K562 (cell line): ENCODE measurements around the gene DPT.

Source experiments
- CTCF ChIP-seq, 3 experiments: IDR thresholded peaks in 2 of 3; conservative IDR thresholded peaks in 1 of 3; 2 replicates each; pipeline ENCODE4 v1.5.1; 2011 to 2012; ENCODE audit warnings: low read length in 3 of 3, mild to moderate bottlenecking in 3 of 3, control low read depth in 2 of 3, improper control_type of control experiment in 1 of 3, inconsistent platforms in 1 of 3, low read depth in 1 of 3, mixed read lengths in 1 of 3, moderate library complexity in 1 of 3; ENCODE audit not compliant: insufficient read depth in 2 of 3
- EP300 ChIP-seq: IDR thresholded peaks from 2 replicates; pipeline ENCODE4 v1.6.1; 2012; ENCODE audit warnings: low read length, improper control_type of control experiment
- EP400 ChIP-seq: fragments of 450-650 bp; IDR thresholded peaks from 2 replicates; pipeline ENCODE4 v1.6.1; 2017; ENCODE audit warnings: antibody characterized with exemption, mild to moderate bottlenecking, moderate library complexity
- EZH2 ChIP-seq: IDR thresholded peaks from 2 replicates; pipeline ENCODE4 v1.6.1; 2012; ENCODE audit warnings: low read depth, mild to moderate bottlenecking, inconsistent platforms, low read length, borderline replicate concordance
- FOXK2 ChIP-seq, 2 experiments: fragments of 450-650 bp; IDR thresholded peaks in 1 of 2; conservative IDR thresholded peaks in 1 of 2; 2 replicates each; pipeline ENCODE4 v1.6.1; 2016; ENCODE audit warnings: low read depth in 2 of 2, mild to moderate bottlenecking in 1 of 2
- HEY1 ChIP-seq: fragments of 250-450 bp; sonication (Bioruptor Pico); IDR thresholded peaks from 2 replicates; pipeline ENCODE4 v1.5.0; 2020; ENCODE audit warnings: mild to moderate bottlenecking, moderate library complexity, borderline replicate concordance
- ILF3 ChIP-seq: fragments of 450-650 bp; IDR thresholded peaks from 2 replicates; pipeline ENCODE4 v1.6.1; 2018; ENCODE audit warnings: antibody characterized with exemption, mild to moderate bottlenecking, moderate library complexity, borderline replicate concordance
- MAFG ChIP-seq: fragments of 450-650 bp; conservative IDR thresholded peaks from 2 replicates; pipeline ENCODE4 v1.6.1; 2016; ENCODE audit warnings: missing genetic modification characterization, missing compliant biosample characterization
- MEF2A ChIP-seq: IDR thresholded peaks from 2 replicates; pipeline ENCODE4 v1.6.1; 2011; ENCODE audit warnings: low read depth, mild to moderate bottlenecking, low read length, moderate library complexity; ENCODE audit not compliant: control insufficient read depth
- NCOR1 ChIP-seq: fragments of 450-650 bp; IDR thresholded peaks from 2 replicates; pipeline ENCODE4 v1.6.1; 2016; ENCODE audit warnings: mild to moderate bottlenecking, moderate library complexity
- RBM22 ChIP-seq: fragments of 200-400 bp; formaldehyde crosslinking; IDR thresholded peaks from 2 replicates; pipeline ENCODE4 v1.6.1; 2018; ENCODE audit warnings: low read length, low read depth; ENCODE audit not compliant: poor library complexity, severe bottlenecking
- SMAD3 ChIP-seq: fragments of 450-650 bp; formaldehyde crosslinking; conservative IDR thresholded peaks from 2 replicates; pipeline ENCODE4 v1.4.0; 2020; ENCODE audit warnings: mild to moderate bottlenecking
- SMC3 ChIP-seq: conservative IDR thresholded peaks from 2 replicates; pipeline ENCODE4 v1.6.1; 2011; ENCODE audit warnings: low read depth, low read length, improper control_type of control experiment; ENCODE audit not compliant: insufficient read depth
- SRF ChIP-seq, 2 experiments: fragments of 250-450, 450-650 bp in 1 of 2; sonication (Bioruptor Pico) in 1 of 2; sonication (generic) in 1 of 2; formaldehyde crosslinking; IDR thresholded peaks; 2 replicates each; pipeline versions ENCODE4 v1.5.0 to v1.5.1; 2020 to 2022; ENCODE audit warnings: mild to moderate bottlenecking in 1 of 2, missing genetic modification reagents in 1 of 2

- TF ChIP-seq CTCF (IDR thresholded peaks at IDR 0.05 in 2 of 3, conservative IDR thresholded peaks at IDR 0.05 in 1 of 3; ENCODE audit: insufficient read depth in 2 of 3, low read depth in 1 of 3, low read length in 3 of 3), result no peak
- TF ChIP-seq EP300, result no peak
- TF ChIP-seq RBM22, result no peak
- no peak for TF ChIP-seq MAFG (tag)
- no peak for TF ChIP-seq ILF3
- TF ChIP-seq FOXK2 (conservative IDR thresholded peaks at IDR 0.05 in 1 of 2, IDR thresholded peaks at IDR 0.05 in 1 of 2; ENCODE audit: low read depth in 2 of 2), result no peak
- TF ChIP-seq EP400, result no peak
- no peak for TF ChIP-seq SRF (CRISPR knock-in tag; IDR thresholded peaks at IDR 0.05)
- no peak for TF ChIP-seq NCOR1
- TF ChIP-seq SMC3, result no peak
- TF ChIP-seq HEY1 (CRISPR knock-in tag), result no peak
- no peak for TF ChIP-seq EZH2
- no peak for TF ChIP-seq MEF2A
- no peak for TF ChIP-seq SMAD3
Measured at GRCh38 chr1:168656485-168656884, 72.5 kb downstream of the DPT start.
